Measurements from ENCODE around the gene IQCE.

IQCE gene

DNA sequence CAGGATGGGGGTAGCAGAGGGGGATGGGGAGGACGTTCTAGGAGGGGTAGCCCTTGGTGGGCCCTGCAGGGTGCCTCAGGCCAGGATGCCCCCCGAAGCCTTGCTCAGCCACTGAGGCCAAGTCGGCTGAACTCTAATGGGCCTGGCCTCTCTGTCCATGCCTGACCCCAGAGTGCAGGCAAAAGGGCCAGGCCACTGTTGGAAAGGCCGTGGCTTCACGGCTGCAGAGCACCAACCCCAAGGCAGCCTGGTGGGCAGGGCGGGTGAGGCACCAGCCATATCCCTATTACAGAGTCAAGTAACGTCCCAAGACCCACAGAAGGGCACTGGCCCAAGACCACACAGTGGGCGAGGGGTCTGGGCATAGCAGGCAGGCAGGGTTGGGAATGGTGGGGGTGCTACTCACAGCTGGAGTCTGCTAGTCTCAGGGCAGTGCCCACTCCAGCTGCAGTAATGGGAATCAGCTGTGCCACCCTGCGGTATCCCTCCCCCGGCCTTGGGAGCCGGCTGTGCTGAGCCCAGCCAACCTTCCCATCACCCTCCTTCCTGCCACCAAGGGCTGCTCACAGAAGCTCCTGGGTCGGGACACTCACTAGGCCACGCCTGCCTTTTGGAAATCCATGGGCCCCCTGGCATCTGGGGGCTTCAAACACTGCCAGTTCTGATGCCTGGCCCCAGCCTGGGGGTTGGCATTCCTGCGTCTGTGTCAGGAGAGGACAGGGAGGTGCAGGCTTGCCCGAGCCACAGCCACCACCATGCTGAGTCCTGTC, 43.2 kb upstream of the IQCE start:
- Histone ChIP-seq H3K9me3 (ENCODE audit: control insufficient read depth, low read depth, low read length) (no peaks in the 10 kb centered on the region), H3K4me3 (ENCODE audit: low read length) (no peak overlapping the region), H3K4me1 (ENCODE audit: control insufficient read depth, low read depth, low read length) (peaks cover 21% of the 10 kb centered on the region), H3K36me3 (ENCODE audit: control insufficient read depth, low read depth, low read length) (no peaks in the 10 kb centered on the region), H3K27me3 (ENCODE audit: control insufficient read depth, insufficient read depth, low read length) (peaks cover 25% of the 10 kb centered on the region), H3K9ac (ENCODE audit: low read length) (no peak overlapping the region), H3K27ac (ENCODE audit: low read length) (no peak overlapping the region)

DNA sequence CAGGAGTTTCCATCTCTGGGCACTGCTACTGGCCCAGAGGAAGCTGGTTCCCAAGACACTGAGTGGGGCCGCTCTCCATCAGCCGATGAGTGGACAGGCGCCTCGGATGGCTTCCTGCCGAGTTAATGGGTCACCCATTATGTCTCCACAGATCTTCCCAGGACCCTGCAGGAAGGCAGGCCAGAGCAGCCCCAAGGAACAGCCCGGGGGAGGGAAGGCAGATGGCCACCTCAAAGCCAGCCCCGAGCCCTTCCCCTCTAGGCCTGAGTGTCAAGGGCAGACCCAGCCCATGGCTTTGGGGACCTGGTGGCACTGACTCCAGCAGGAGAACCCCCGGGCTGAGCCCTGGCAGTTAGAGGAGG, 42.6 kb upstream of the IQCE start:
- Histone ChIP-seq H3K36me3 (ENCODE audit: control insufficient read depth, low read depth, low read length) (no peaks in the 10 kb centered on the region), H3K27ac (ENCODE audit: low read length) (no peak overlapping the region), H3K9ac (ENCODE audit: low read length) (no peak overlapping the region), H3K4me1 (ENCODE audit: control insufficient read depth, low read depth, low read length) (peaks cover 22% of the 10 kb centered on the region), H3K4me3 (ENCODE audit: low read length) (no peak overlapping the region), H3K9me3 (ENCODE audit: control insufficient read depth, low read depth, low read length) (no peaks in the 10 kb centered on the region), H3K27me3 (ENCODE audit: control insufficient read depth, insufficient read depth, low read length) (peaks cover 29% of the 10 kb centered on the region)

DNA sequence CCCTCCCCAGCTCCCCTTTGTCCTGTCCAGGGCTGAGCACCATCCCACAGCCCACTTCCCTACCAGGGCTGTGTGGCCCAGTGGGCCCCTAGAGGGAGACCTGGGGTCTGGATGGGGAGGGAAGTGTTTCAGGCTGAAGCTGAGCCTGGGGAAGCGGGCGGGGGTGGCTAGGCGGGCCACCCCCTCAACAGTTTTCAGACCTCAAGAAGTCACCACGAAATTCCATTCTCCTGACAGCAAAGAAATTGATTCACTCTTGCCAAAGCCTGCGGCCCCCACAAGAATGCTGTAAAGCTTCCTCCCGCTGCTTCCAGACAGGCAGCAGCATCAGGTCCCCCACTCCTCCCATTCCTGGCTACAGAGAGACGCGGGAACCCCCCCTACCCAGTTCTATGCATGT, 41.8 kb upstream of the IQCE start:
- Histone ChIP-seq H3K4me3 (ENCODE audit: low read length) (no peak overlapping the region), H3K27me3 (ENCODE audit: control insufficient read depth, insufficient read depth, low read length) (peaks cover 37% of the 10 kb centered on the region), H3K27ac (ENCODE audit: low read length) (no peak overlapping the region), H3K36me3 (ENCODE audit: control insufficient read depth, low read depth, low read length) (no peaks in the 10 kb centered on the region), H3K9me3 (ENCODE audit: control insufficient read depth, low read depth, low read length) (no peaks in the 10 kb centered on the region), H3K4me1 (ENCODE audit: control insufficient read depth, low read depth, low read length) (peaks cover 28% of the 10 kb centered on the region), H3K9ac (ENCODE audit: low read length) (no peak overlapping the region)

DNA sequence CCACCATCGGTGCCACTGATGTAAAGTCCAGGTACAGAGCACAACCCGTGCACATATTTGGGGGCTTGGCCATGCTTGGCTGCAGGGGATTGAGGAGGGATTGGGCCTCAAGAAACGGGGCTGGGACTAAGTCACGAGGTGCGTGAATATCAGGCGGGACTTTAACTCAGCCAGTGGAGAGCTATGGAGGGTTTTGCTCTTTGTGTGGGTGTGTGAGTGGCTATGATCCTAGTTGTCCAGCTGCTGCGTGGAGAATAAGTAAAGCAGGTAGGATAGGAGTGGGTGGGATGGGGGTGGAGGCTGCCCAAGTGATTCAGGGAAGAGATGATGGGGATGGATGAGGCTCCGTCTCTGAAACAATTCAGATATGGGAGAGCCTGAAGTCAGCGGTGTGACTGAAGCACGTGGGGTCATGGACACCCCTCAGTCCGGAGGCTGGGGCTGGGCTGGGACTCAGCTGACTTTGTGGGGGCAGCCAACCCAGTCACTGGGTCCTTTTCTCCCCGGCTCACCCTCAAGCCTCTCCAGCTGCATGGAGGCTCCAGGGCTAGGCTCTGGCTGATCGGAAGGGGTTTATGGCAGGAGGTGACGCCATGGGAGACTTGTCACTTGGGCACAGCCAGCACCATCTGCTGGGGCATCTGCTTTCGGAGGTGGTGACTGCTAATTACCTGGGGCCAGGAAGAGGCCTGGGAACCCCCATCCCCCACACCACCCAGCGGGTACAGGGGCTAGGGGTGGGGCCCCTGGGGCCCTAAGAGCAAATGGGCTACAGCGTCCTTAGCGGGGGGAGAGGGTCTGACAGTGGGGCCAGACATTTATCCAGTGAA, 40.9 kb upstream of the IQCE start:
- peak overlapping the region; percentile 70 for H3K4me3 ChIP-seq (ENCODE audit: low read length)
- peaks cover 34% of the 10 kb centered on the region for H3K4me1 ChIP-seq (ENCODE audit: control insufficient read depth, low read depth, low read length)
- H3K36me3 ChIP-seq (ENCODE audit: control insufficient read depth, low read depth, low read length), result no peaks in the 10 kb centered on the region
- peaks cover 39% of the 10 kb centered on the region for H3K27me3 ChIP-seq (ENCODE audit: control insufficient read depth, insufficient read depth, low read length)
- no peak overlapping the region for H3K27ac ChIP-seq (ENCODE audit: low read length)
- no peak overlapping the region for H3K9ac ChIP-seq (ENCODE audit: low read length)
- H3K9me3 ChIP-seq (ENCODE audit: control insufficient read depth, low read depth, low read length), result no peaks in the 10 kb centered on the region

DNA sequence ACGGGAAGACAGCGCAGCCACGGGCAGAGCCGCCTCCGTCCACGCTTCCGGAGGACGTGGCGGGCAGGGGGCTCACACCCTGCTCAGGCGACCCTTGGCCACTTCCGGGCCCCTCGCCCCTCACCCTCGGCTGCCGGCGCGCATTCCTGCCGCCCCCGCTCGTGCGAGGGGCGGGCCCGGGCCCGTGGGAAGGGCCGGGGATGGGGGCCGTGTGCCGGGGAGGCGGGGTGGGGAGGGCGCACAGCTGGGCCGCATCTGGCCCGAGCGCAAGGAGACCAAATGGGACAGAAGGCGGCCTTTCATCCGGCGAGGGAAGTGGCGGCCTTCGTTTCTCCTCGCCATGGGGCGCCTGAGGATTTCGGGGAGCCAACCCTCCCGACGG, 40.1 kb upstream of the IQCE start:
- no peaks in the 10 kb centered on the region for H3K9me3 ChIP-seq (ENCODE audit: control insufficient read depth, low read depth, low read length)
- no peak overlapping the region for H3K27ac ChIP-seq (ENCODE audit: low read length)
- peak overlapping the region; percentile 36 for H3K9ac ChIP-seq (ENCODE audit: low read length)
- H3K4me3 ChIP-seq (ENCODE audit: low read length), result peak overlapping the region; percentile 70
- no peaks in the 10 kb centered on the region for H3K36me3 ChIP-seq (ENCODE audit: control insufficient read depth, low read depth, low read length)
- peaks cover 39% of the 10 kb centered on the region for H3K27me3 ChIP-seq (ENCODE audit: control insufficient read depth, insufficient read depth, low read length)
- peaks cover 42% of the 10 kb centered on the region for H3K4me1 ChIP-seq (ENCODE audit: control insufficient read depth, low read depth, low read length)

DNA sequence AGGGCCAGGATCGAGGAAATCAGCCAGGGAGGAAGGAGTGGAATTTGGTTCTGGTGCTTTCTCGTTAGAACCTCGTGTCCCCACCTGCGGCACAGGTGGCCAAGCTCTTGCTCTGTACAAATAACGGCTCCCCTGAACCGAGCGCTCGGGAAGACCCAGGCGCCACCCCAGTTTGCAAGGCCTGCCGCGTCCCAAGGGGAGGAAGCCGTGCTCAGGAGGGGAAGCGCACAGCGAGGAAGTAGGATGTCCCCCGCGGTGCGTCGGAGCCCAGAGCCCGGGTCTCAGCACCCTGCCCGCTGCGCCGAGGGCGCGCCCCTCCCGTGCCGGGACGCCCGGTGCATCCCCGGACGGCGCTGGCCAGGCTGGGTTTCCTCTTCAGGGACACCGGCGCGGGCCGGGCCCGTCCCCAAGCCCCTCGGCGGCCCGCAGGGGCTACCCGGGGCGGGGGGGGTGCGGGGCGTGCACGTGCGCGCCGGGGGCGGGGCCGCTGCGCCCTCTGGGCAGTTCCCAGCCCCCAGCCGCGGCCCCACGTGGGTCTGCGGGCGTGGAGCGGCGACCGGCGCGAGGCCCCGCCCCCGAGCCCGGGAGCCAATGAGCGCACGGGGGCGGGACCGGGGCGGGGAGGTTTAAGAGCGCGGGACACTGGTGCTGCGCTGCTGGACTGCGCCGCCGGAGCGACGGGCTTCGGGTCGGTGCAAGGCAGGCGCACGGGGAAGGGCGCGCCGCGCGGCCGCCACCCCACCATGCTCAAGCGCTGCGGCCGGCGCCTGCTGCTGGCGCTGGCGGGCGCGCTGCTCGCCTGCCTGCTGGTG, 39.5 kb upstream of the IQCE start, which contains the start of gene LFNG:
Gene LFNG (plus strand): TSS at position 656 of the 812 bp plus-strand sequence. CDS start 88 bp downstream, at position 744.
- Histone ChIP-seq H3K27ac (ENCODE audit: low read length) (no peak within 1 kb of the TSS), H3K9ac (ENCODE audit: low read length) (peak within 1 kb of the TSS; percentile 36), H3K4me1 (ENCODE audit: control insufficient read depth, low read depth, low read length) (peaks cover 48% of the 10 kb centered on the region), H3K9me3 (ENCODE audit: control insufficient read depth, low read depth, low read length) (no peaks in the 10 kb centered on the region), H3K36me3 (ENCODE audit: control insufficient read depth, low read depth, low read length) (no peaks in the 10 kb centered on the region), H3K27me3 (ENCODE audit: control insufficient read depth, insufficient read depth, low read length) (peaks cover 39% of the 10 kb centered on the region), H3K4me3 (ENCODE audit: low read length) (peak within 1 kb of the TSS; percentile 70)

DNA sequence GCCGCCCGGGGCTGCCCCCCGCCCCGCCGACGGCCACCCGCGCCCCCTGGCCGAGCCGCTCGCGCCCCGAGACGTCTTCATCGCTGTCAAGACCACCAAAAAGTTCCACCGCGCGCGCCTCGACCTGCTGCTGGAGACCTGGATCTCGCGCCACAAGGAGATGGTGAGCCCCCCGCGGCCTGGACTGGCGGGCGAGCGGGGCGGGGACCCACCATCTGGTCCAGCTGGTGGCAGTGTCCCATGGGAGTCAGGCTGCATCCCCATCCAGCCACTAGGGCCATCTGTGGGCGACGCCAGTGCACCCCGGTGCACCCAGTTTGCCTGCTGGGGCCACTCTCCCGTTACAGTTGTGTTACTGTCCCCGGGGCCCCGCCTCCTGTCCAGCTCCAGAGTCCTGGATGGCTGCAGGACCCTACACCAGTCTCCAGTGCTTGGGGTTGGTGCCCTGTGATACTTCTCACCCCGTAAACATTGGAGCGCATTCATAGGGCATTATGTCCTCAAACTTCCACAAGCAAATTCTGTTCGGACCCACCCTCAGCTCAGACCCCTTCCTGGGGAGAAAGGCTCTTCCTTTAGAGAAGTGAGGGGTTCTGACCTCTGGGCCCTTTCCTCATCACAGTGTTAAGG, 38.5 kb upstream of the IQCE start:
- Histone ChIP-seq H3K4me3 (ENCODE audit: low read length) (peak overlapping the region; percentile 67), H3K36me3 (ENCODE audit: control insufficient read depth, low read depth, low read length) (no peaks in the 10 kb centered on the region), H3K27ac (ENCODE audit: low read length) (no peak overlapping the region), H3K9ac (ENCODE audit: low read length) (no peak overlapping the region), H3K27me3 (ENCODE audit: control insufficient read depth, insufficient read depth, low read length) (peaks cover 39% of the 10 kb centered on the region), H3K9me3 (ENCODE audit: control insufficient read depth, low read depth, low read length) (no peaks in the 10 kb centered on the region), H3K4me1 (ENCODE audit: control insufficient read depth, low read depth, low read length) (peaks cover 55% of the 10 kb centered on the region)

DNA sequence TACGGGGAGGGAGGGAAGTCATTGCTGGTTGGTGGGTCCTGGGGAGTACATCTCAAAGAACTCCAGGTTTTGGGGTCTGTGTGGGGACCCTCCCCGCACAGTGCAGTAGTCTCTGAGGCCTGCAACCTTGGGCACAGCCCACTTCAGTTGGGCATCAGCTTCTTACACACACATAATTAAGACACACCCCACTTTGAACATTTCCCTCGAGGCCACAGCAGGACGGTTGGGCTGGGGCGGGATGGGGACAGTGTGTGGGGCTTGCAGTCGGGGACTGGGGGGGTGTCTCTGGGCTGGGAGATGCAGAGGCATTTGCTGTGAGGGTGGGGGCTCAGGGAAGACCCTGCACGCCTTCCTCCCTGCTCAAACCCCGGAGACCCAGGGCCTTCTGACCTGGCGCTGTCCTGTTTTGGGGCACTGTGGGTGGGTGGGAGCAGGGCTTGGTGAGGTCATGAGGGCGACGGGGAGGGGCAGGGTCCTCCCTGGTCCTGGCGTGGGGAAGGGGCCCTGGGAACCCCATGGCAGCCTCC, 38.0 kb upstream of the IQCE start:
- Histone ChIP-seq H3K27ac (ENCODE audit: low read length) (no peak overlapping the region), H3K4me1 (ENCODE audit: control insufficient read depth, low read depth, low read length) (peaks cover 59% of the 10 kb centered on the region), H3K4me3 (ENCODE audit: low read length) (peak overlapping the region; percentile 67), H3K9me3 (ENCODE audit: control insufficient read depth, low read depth, low read length) (no peaks in the 10 kb centered on the region), H3K36me3 (ENCODE audit: control insufficient read depth, low read depth, low read length) (peaks cover 5% of the 10 kb centered on the region), H3K27me3 (ENCODE audit: control insufficient read depth, insufficient read depth, low read length) (peaks cover 39% of the 10 kb centered on the region), H3K9ac (ENCODE audit: low read length) (no peak overlapping the region)

DNA sequence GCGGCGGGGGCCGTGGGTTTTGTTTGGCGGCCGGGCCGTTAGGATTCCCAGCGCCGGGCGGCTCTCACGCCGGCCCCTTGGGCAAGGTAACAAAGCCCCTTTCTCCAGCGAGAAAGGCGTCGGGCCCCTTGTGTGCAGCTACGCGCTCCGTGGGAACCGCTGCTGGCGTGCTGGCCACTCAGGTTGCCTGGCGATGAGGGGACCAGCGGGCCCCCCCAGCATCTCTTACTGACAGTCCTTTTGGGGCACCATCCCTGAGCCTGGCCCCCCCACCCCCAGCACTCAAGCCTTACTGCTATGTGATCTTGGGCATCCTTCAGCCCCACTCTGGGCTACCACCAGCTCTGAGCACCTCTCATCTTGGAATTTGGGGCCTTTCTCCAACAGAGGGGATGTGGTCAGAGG, 37.4 kb upstream of the IQCE start:
- no peaks in the 10 kb centered on the region for H3K9me3 ChIP-seq (ENCODE audit: control insufficient read depth, low read depth, low read length)
- peaks cover 59% of the 10 kb centered on the region for H3K4me1 ChIP-seq (ENCODE audit: control insufficient read depth, low read depth, low read length)
- peaks cover 10% of the 10 kb centered on the region for H3K36me3 ChIP-seq (ENCODE audit: control insufficient read depth, low read depth, low read length)
- peaks cover 39% of the 10 kb centered on the region for H3K27me3 ChIP-seq (ENCODE audit: control insufficient read depth, insufficient read depth, low read length)
- H3K9ac ChIP-seq (ENCODE audit: low read length), result no peak overlapping the region
- H3K4me3 ChIP-seq (ENCODE audit: low read length), result peak overlapping the region; percentile 67
- no peak overlapping the region for H3K27ac ChIP-seq (ENCODE audit: low read length)

DNA sequence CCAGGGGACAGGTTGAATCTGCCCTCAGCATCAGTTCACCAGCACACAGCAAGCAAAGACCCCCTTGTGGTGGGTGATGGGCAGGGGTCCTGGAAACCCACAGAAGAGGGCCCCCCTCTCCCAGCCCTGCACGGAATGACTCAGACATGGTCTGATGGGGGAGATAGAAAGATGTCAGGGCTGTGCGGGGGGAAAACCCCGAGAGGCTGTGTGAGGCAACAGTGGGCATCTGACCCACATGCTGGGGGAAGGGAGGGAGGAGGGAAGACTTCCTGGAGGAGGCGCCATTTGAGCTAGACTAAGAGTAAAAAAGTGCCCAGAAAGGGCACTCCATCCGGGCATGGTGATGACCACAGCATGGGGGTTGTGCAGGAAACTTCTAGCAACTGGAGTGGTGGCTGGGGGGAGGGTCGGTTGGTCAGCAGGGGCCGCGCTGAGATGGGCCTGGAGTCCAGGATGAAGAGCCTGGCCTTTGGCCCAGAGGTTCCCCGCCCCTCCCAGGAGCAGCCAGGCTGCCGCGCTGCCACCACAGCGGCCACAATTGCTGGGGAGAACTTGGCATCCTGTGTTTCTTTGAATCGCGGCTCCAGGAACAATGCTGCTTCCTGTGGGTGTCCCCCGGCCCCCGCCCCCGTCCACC, 36.7 kb upstream of the IQCE start:
- H3K27ac ChIP-seq (ENCODE audit: low read length), result no peak overlapping the region
- H3K36me3 ChIP-seq (ENCODE audit: control insufficient read depth, low read depth, low read length), result peaks cover 17% of the 10 kb centered on the region
- H3K4me3 ChIP-seq (ENCODE audit: low read length), result peak overlapping the region; percentile 67
- no peak overlapping the region for H3K9ac ChIP-seq (ENCODE audit: low read length)
- peaks cover 56% of the 10 kb centered on the region for H3K4me1 ChIP-seq (ENCODE audit: control insufficient read depth, low read depth, low read length)
- no peaks in the 10 kb centered on the region for H3K9me3 ChIP-seq (ENCODE audit: control insufficient read depth, low read depth, low read length)
- H3K27me3 ChIP-seq (ENCODE audit: control insufficient read depth, insufficient read depth, low read length), result peaks cover 39% of the 10 kb centered on the region

All from iPS-18a (cell line).